A549 treated with AZD2906 at 1 μM for 4 hours (cell line): Measurements from ENCODE around the gene ASPA. TPM values are rescaled to one million over a fixed set of nuclear protein-coding genes. Genes with fewer than 3 reads are reported as not detected.

Source experiments
- total RNA-seq: library from RNA; stranded (reverse); fragments of 200-300 nt; extraction: Qiagen RNA extraction; gene quantifications from 5 replicates; pipeline ENCODE4 v1.2.3, GENCODE V29; 2022

Gene ASPA
- total RNA-seq, result not detected in 5 replicates

GRCh38 chr17:3475812-3476610, at the start of gene ASPA:
Gene ASPA, plus strand, starts transcription at chr17:3475997. Its CDS starts 163 bp downstream, at chr17:3476160.

GRCh38 chr17:3433741-3434140, 42.1 kb upstream of the ASPA start, which contains the start of gene OR1E2:
Gene OR1E2, minus strand, starts transcription at chr17:3433841. Its CDS starts 0 bp downstream, at chr17:3433841.

GRCh38 chr17:3471599-3471998, 4.2 kb upstream of the ASPA start, which contains the start of gene SPATA22:
Gene SPATA22, minus strand, starts transcription at chr17:3471819. Its CDS starts 2,494 bp downstream, at chr17:3469325.

Other genes with a start within 250 kb of the ASPA start
- not detected in 5 replicates for gene OR3A1, start 177.6 kb upstream of the ASPA start, total RNA-seq
- gene OR3A2, start 89.7 kb upstream of the ASPA start, total RNA-seq, result not detected in 5 replicates
- gene OR1E1, start 77.6 kb upstream of the ASPA start, total RNA-seq, result not detected in 5 replicates
- gene OR3A3, start 64.6 kb upstream of the ASPA start, total RNA-seq, result not detected in 5 replicates
- gene OR1E2, start 42.2 kb upstream of the ASPA start, total RNA-seq, result not detected in 5 replicates
- not detected in 5 replicates for gene SPATA22, start 4.2 kb upstream of the ASPA start, total RNA-seq
- gene TRPV3, start 81.8 kb downstream of the ASPA start, total RNA-seq, result 0.14 to 0.30 TPM (median 0.20 TPM) in 5 replicates
- gene TRPV1, start 133.4 kb downstream of the ASPA start, total RNA-seq, result 3.0 to 4.5 TPM (median 3.7 TPM) in 5 replicates
- 13.7 to 16.9 TPM (median 15.1 TPM) in 5 replicates for gene SHPK, start 160.3 kb downstream of the ASPA start, total RNA-seq
- gene CTNS, start 160.8 kb downstream of the ASPA start, total RNA-seq, result 12.2 to 16.8 TPM (median 12.8 TPM) in 5 replicates
- 280 to 359 TPM (median 343 TPM) in 5 replicates for gene TAX1BP3, start 192.6 kb downstream of the ASPA start, total RNA-seq
- 110 to 161 TPM (median 150 TPM) in 5 replicates for gene EMC6, start 192.8 kb downstream of the ASPA start, total RNA-seq
- gene P2RX5, start 220.2 kb downstream of the ASPA start, total RNA-seq, result 16.3 to 24.9 TPM (median 22.8 TPM) in 5 replicates
- gene HASPIN, start 247.9 kb downstream of the ASPA start, total RNA-seq, result 11.9 to 14.8 TPM (median 12.3 TPM) in 5 replicates